Measurements from ENCODE around the gene ITGA8.

GRCh38 chr10:15482156-15482555 is 237.6 kb downstream of the ITGA8 start:
- TF ChIP-seq CTCF (conservative IDR thresholded peaks at IDR 0.05; ENCODE audit: low read depth, low read length) (no peak), POLR2A (IDR thresholded peaks at IDR 0.05; ENCODE audit: low read depth, low read length) (no peak), FOS (IDR thresholded peaks at IDR 0.05; ENCODE audit: low read depth, low read length) (no peak)
